ENCODE measurements around the gene TTC3.
"Not testable (repeated sequence)": the region's sequence is repeated elsewhere in the genome, so short reads cannot be mapped to it uniquely, and the experiment has no call there.

TTC3 gene

DNA sequence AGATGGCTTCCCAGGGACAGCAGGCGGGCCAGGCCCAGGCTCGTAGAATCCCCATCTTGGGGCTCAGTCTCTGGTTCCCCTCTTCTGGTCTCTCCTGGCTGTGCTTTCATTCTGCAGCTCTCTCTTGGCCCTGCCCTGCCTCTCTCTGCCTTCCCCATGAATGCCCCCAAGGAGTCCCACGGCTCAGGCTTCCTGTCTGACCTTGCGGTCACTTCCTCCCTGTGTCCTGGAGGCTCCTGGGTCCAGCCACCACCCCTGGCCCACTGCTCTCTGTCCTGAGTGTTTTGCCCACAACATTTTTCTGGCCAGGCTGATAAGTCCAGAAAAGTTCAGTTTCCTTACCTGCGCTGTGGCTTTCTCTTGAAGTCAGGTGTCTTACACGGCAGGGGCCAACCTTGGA is 29.2 kb upstream of the TTC3 start:
- Mint-ChIP-seq H3K27me3 (ENCODE audit: low read depth) (peaks cover 3% of the 10 kb centered on the region), H3K36me3 (ENCODE audit: low read depth) (no peaks in the 10 kb centered on the region), H3K9me3 (no peaks in the 10 kb centered on the region), H3K4me1 (no peaks in the 10 kb centered on the region), H3K27ac (no peak overlapping the region), H3K4me3 (no peak overlapping the region)
- TF ChIP-seq, protein P1, sequence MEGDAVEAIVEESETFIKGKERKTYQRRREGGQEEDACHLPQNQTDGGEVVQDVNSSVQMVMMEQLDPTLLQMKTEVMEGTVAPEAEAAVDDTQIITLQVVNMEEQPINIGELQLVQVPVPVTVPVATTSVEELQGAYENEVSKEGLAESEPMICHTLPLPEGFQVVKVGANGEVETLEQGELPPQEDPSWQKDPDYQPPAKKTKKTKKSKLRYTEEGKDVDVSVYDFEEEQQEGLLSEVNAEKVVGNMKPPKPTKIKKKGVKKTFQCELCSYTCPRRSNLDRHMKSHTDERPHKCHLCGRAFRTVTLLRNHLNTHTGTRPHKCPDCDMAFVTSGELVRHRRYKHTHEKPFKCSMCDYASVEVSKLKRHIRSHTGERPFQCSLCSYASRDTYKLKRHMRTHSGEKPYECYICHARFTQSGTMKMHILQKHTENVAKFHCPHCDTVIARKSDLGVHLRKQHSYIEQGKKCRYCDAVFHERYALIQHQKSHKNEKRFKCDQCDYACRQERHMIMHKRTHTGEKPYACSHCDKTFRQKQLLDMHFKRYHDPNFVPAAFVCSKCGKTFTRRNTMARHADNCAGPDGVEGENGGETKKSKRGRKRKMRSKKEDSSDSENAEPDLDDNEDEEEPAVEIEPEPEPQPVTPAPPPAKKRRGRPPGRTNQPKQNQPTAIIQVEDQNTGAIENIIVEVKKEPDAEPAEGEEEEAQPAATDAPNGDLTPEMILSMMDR (IDR thresholded peaks at IDR 0.05; ENCODE audit: unreplicated experiment in 3 of 3), result no peak

DNA sequence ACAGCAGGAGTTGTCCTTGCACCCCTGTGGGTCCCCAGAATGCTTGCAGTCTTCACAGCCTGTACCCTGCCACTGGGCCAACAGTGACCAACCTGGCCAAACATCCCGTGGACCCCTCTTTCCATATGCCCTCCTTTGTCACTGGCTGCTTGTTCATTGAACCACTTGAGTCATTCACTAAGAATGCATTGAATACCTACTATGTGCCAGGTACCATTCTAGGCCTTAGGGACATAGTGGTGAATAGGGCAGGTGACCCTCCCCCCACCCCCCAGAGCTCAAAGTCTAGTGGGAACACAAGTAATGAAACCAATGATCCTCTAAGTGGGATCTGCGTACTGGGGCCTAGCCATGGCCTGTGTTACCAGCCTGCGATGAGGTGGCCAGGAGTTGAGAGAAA is 28.4 kb upstream of the TTC3 start:
- Mint-ChIP-seq H3K36me3 (ENCODE audit: low read depth) (no peaks in the 10 kb centered on the region), H3K27ac (no peak overlapping the region), H3K27me3 (ENCODE audit: low read depth) (peaks cover 3% of the 10 kb centered on the region), H3K4me3 (no peak overlapping the region), H3K9me3 (no peaks in the 10 kb centered on the region), H3K4me1 (no peaks in the 10 kb centered on the region)
- TF ChIP-seq, protein P1 (IDR thresholded peaks at IDR 0.05; ENCODE audit: unreplicated experiment in 3 of 3), result no peak

DNA sequence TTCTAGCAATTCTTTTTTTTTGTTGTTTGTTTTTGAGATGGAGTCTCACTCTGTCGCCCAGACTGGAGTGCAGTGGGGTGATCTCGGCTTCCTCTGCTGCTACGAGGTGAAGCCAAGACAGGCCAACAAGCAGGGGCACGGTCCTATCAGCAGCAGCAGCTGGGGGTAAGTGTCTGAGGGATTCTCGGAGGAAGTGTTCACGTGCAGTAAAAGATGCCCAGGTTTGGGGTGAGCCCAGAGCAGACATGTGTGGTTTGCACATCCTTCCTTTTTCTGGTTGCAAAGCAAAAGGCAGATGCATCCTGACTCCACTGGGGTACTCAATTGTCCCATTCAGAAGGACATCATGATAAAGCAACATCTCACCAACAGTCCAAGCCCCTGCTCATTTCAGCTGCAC is 27.9 kb upstream of the TTC3 start:
- H3K27ac Mint-ChIP-seq, result no peak overlapping the region
- TF ChIP-seq, protein P1 (IDR thresholded peaks at IDR 0.05; ENCODE audit: unreplicated experiment in 3 of 3), result no peak
- no peaks in the 10 kb centered on the region for H3K9me3 Mint-ChIP-seq
- H3K27me3 Mint-ChIP-seq (ENCODE audit: low read depth), result peaks cover 3% of the 10 kb centered on the region
- no peaks in the 10 kb centered on the region for H3K4me1 Mint-ChIP-seq
- no peak overlapping the region for H3K4me3 Mint-ChIP-seq
- no peaks in the 10 kb centered on the region for H3K36me3 Mint-ChIP-seq (ENCODE audit: low read depth)

DNA sequence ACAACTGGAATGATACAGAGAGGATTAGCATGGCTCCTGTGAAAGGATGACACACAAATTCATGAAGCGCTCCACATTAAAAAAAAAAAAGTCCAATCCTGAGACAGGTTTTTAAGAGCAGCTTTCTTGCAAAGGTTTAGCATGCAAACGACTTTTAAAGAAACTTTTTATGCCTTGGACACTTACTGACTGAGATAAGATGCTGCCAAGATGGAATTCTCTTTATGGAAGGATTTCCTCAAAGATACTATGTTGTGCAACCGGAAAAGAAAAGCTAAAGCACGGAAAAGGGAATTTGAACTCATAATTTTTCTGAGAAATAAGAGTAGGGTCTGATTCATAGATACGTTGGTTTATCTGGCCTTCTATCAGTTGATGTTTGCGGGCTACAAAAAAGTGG is 27.5 kb upstream of the TTC3 start:
- H3K4me3 Mint-ChIP-seq, result no peak overlapping the region
- peaks cover 3% of the 10 kb centered on the region for H3K27me3 Mint-ChIP-seq (ENCODE audit: low read depth)
- TF ChIP-seq, protein P1 (IDR thresholded peaks at IDR 0.05; ENCODE audit: unreplicated experiment in 3 of 3), result no peak
- no peaks in the 10 kb centered on the region for H3K9me3 Mint-ChIP-seq
- no peaks in the 10 kb centered on the region for H3K36me3 Mint-ChIP-seq (ENCODE audit: low read depth)
- H3K27ac Mint-ChIP-seq, result no peak overlapping the region
- no peaks in the 10 kb centered on the region for H3K4me1 Mint-ChIP-seq

DNA sequence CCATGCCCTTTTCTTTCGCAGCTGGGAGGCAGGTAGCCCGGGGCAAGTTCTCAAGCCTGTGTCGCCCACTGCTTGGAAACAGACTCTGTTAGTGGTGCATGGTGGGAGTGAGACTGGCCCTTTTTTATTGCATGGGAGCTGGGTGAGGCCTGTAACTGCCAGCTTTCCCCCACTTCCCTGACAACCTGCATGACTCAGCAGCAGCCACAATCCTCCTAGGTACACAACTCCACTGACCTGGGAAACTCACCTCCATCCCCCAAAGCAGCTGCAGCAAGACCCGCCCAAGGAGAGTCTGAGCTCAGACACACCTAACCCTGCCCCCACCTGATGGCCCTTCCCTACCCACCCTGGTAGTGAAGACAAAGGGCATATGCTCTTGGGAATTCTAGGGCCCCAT is 26.0 kb upstream of the TTC3 start:
- Mint-ChIP-seq H3K4me3 (no peak overlapping the region), H3K36me3 (ENCODE audit: low read depth) (no peaks in the 10 kb centered on the region), H3K27ac (no peak overlapping the region), H3K4me1 (no peaks in the 10 kb centered on the region), H3K9me3 (no peaks in the 10 kb centered on the region), H3K27me3 (ENCODE audit: low read depth) (peaks cover 3% of the 10 kb centered on the region)
- TF ChIP-seq, protein P1 (IDR thresholded peaks at IDR 0.05; ENCODE audit: unreplicated experiment in 3 of 3), result no peak

DNA sequence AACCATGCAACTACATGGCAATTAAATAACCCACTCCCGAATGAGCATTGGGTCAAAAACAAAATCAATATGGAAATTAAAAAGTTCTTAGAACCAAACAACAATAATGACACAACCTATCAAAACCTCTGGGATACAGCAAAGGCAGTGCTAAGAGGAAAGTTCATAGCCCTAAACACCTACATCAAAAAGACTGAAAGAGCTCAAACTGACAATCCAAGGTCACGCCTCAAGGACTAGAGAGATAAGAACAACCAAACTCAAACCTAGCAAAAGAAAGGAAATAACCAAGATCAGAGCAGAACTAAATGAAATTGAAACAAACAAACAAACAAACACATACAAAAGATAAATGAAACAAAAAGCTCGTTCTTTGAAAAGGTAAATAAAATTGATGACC is 23.3 kb upstream of the TTC3 start:
- not testable (repeated sequence) for H3K4me3 Mint-ChIP-seq; H3K27me3 Mint-ChIP-seq (ENCODE audit: low read depth); H3K9me3 Mint-ChIP-seq; H3K36me3 Mint-ChIP-seq (ENCODE audit: low read depth); H3K27ac Mint-ChIP-seq; H3K4me1 Mint-ChIP-seq

Measured in nephron (organoid).